ENCODE data around the gene CYP39A1.

GRCh38 chr6:46653439-46654195, 999 bp upstream of the CYP39A1 start:
- TF ChIP-seq CTCF (IDR thresholded peaks at IDR 0.05) (no peak), POLR2A (IDR thresholded peaks at IDR 0.05) (no peak)
